Adrenal gland (tissue), 12 donors: Measurements from ENCODE around the gene PLK5. TPM values are rescaled to one million over a fixed set of nuclear protein-coding genes. Genes with fewer than 3 reads are reported as not detected.

Experiments used
- DNase-seq, 7 donors: peaks; one replicate each; pipeline ENCODE4 v3.0.0-alpha.2; 2019 to 2020
- H3K27ac ChIP-seq, 5 donors: fragments of 200-600 bp; sonication (generic) in 4 of 5; 1 replicate in 3 of 5; 2 replicates in 2 of 5; pipeline versions ENCODE4 v1.5.1 to v1.8.0; 2016 to 2020; ENCODE audit warnings: mild to moderate bottlenecking in 1 of 5
- H3K27me3 ChIP-seq: fragments of 200-600 bp; 2 replicates; pipeline ENCODE4 v1.8.0; 2021
- H3K36me3 ChIP-seq, 2 donors: fragments of 200-600 bp; replicated peaks in 1 of 2; 1 replicate in 1 of 2; 2 replicates in 1 of 2; pipeline versions ENCODE4 v1.5.1 to v1.8.0; 2018 to 2022
- H3K4me1 ChIP-seq, 2 donors: fragments of 200-600 bp; replicated peaks in 1 of 2; 1 replicate in 1 of 2; 2 replicates in 1 of 2; pipeline versions ENCODE4 v1.5.1 to v1.8.0; 2018 to 2021
- H3K4me3 ChIP-seq, 4 donors: fragments of 200-600 bp; sonication (generic) in 3 of 4; one replicate each; pipeline ENCODE4 v1.5.1; 2016 to 2018
- H3K9me3 ChIP-seq, 3 donors: fragments of 200-600 bp; sonication (generic) in 1 of 3; replicated peaks in 1 of 3; 1 replicate in 2 of 3; 2 replicates in 1 of 3; pipeline versions ENCODE4 v1.5.1 to v1.8.0; 2016 to 2021
- CTCF ChIP-seq, 6 experiments: fragments of 450-650 bp in 4 of 6; fragments of 200-600 bp in 2 of 6; sonication (generic) in 1 of 6; IDR thresholded peaks; 1 replicate in 5 of 6; 2 replicates in 1 of 6; pipeline versions ENCODE4 v1.5.1 to v1.8.0; 2016 to 2021; ENCODE audit warnings: antibody characterized with exemption in 6 of 6, mild to moderate bottlenecking in 2 of 6, moderate library complexity in 1 of 6
- POLR2A ChIP-seq, 2 donors: fragments of 450-650 bp; IDR thresholded peaks; one replicate each; pipeline ENCODE4 v1.6.1; 2017; ENCODE audit warnings: antibody characterized with exemption in 2 of 2, mild to moderate bottlenecking in 2 of 2, moderate library complexity in 1 of 2
- WGBS, 4 donors: extraction: QIAGEN DNeasy Blood & Tissue Kit in 2 of 4; methylation state at CpG; one replicate each; pipeline versions ENCODE4 v1.1.5 to v1.1.7; 2013 to 2017; 5-methylcytosine and 5-hydroxymethylcytosine counted together
- intact Hi-C, 2 donors: fragments of 100-400 bp; cut with DNase I; formaldehyde crosslinking; loops; one replicate each; pipeline versions ENCODE4 v1.14.1 to v1.15.0; 2022 to 2023
- polyA plus RNA-seq, 3 donors: library from polyadenylated mRNA; stranded (reverse); fragments of 200-250 nt in 2 of 3; fragments of 350-450 nt in 1 of 3; fragmentation: Illumina TruSeq in 1 of 3; extraction: RNeasy Lipid Tissue Mini Kit (QIAGEN cat#74804) in 1 of 3; gene quantifications; one replicate each; pipeline ENCODE4 v1.2.3, GENCODE V29; 2013 to 2014
- total RNA-seq, 9 donors: library from RNA; depleted of rRNA in 4 of 9; stranded (reverse); fragments of >200 nt in 4 of 9; fragments of 120-200 nt in 1 of 9; fragmentation: NEBNext Ultra II Directional in 1 of 9; extraction: Animal tissue kit (Norgen Biotek cat#: 25700) in 1 of 9; gene quantifications; one replicate each; pipeline versions ENCODE4 v1.1.0 to v1.2.4, GENCODE V29; 2013 to 2023
- donor health status: healthy with polysubstance abuse.
- donor health status: Bipolar disorder and iron deficiency.
- donor health status: DM: yes; HTN: yes; CAD: no.
- donor health status: DM: no; HTN: no; CAD: no.
- donor health status: DM: no; HTN: no; CAD: no.
- donor health status: DM: yes; HTN: yes; CAD: no.

PLK5 gene
- total and polyA plus RNA-seq, 12 donors: 0.15 to 1.0 (median 0.32) TPM; not detected in 8

GRCh38 chr19:1478934-1479707 is 44.8 kb upstream of the PLK5 start, which contains the start of gene C19orf25:
C19orf25 (minus strand) TSS chr19:1479215; CDS start chr19:1478903, 312 bp downstream.
- peak within 1 kb of the TSS in 3 of 4 donors; percentile 56 to 91 (median 70) for H3K4me3 ChIP-seq
- H3K9me3 ChIP-seq: no peaks in the 10 kb centered on the region
- peak; percentile 92 to 96 (median 93) for DNase-seq
- H3K4me1 ChIP-seq: peaks cover 11 to 22% of the 10 kb centered on the region in 2 donors
- no peaks in the 10 kb centered on the region for H3K27me3 ChIP-seq
- WGBS, 4 donors: 0 to 1% (median 0%) methylated on average over 3 to 71 of the region's 71 CpGs
- peak within 1 kb of the TSS in 3 of 5 donors; percentile 54 to 74 (median 61) for H3K27ac ChIP-seq
- TF ChIP-seq CTCF (IDR thresholded peaks at IDR 0.05) (no peak), POLR2A (IDR thresholded peaks at IDR 0.05) (peak; percentile 47 to 63)
- H3K36me3 ChIP-seq: no peaks in the 10 kb centered on the region
- intact Hi-C loops: no loop called here

- H3K4me1 ChIP-seq: peaks cover 8 to 19% of the 10 kb centered on the region in 2 donors
- intact Hi-C loops: no loop called here
- H3K27me3 ChIP-seq: no peaks in the 10 kb centered on the region
- no peaks in the 10 kb centered on the region for H3K36me3 ChIP-seq
- H3K4me3 ChIP-seq: no peak overlapping the region
- no peak for TF ChIP-seq CTCF (IDR thresholded peaks at IDR 0.05)
- TF ChIP-seq POLR2A (IDR thresholded peaks at IDR 0.05): no peak
- peak in 1 of 7 donors; percentile 14 for DNase-seq
- no peaks in the 10 kb centered on the region for H3K9me3 ChIP-seq
- no peak overlapping the region for H3K27ac ChIP-seq
- 86 to 91% (median 88%) methylated on average over 14 to 26 of the region's 26 CpGs for WGBS, 4 donors
Observed at GRCh38 chr19:1481224-1481892, 42.5 kb upstream of the PLK5 start.

- intact Hi-C loops: no loop called here
- 90 to 98% (median 92%) methylated on average over 10 to 36 of the region's 36 CpGs for WGBS, 4 donors
- no peak overlapping the region for H3K27ac ChIP-seq
- TF ChIP-seq CTCF (IDR thresholded peaks at IDR 0.05) (no peak), POLR2A (IDR thresholded peaks at IDR 0.05) (no peak)
- H3K36me3 ChIP-seq: no peaks in the 10 kb centered on the region
- no peaks in the 10 kb centered on the region for H3K9me3 ChIP-seq
- peaks cover 8 to 19% of the 10 kb centered on the region in 2 donors for H3K4me1 ChIP-seq
- H3K4me3 ChIP-seq: no peak overlapping the region
- no peaks in the 10 kb centered on the region for H3K27me3 ChIP-seq
- DNase-seq: peak in 1 of 7 donors; percentile 14
Observed at GRCh38 chr19:1481893-1482360, 42.0 kb upstream of the PLK5 start.
